Hepatocyte (in vitro differentiated cells): Measurements from ENCODE around the gene IL12RB2.

Source experiments
- CTCF ChIP-seq: fragments of 200-600 bp; sonication (generic); IDR thresholded peaks from 2 replicates; pipeline ENCODE4 v1.5.1; 2016; ENCODE audit warnings: antibody characterized with exemption, mild to moderate bottlenecking; ENCODE audit not compliant: poor library complexity
- EZH2 ChIP-seq: fragments of 200-600 bp; sonication (generic); IDR thresholded peaks from 2 replicates; pipeline ENCODE4 v1.6.1; 2016; ENCODE audit warnings: antibody characterized with exemption, mild to moderate bottlenecking, borderline replicate concordance

DNA sequence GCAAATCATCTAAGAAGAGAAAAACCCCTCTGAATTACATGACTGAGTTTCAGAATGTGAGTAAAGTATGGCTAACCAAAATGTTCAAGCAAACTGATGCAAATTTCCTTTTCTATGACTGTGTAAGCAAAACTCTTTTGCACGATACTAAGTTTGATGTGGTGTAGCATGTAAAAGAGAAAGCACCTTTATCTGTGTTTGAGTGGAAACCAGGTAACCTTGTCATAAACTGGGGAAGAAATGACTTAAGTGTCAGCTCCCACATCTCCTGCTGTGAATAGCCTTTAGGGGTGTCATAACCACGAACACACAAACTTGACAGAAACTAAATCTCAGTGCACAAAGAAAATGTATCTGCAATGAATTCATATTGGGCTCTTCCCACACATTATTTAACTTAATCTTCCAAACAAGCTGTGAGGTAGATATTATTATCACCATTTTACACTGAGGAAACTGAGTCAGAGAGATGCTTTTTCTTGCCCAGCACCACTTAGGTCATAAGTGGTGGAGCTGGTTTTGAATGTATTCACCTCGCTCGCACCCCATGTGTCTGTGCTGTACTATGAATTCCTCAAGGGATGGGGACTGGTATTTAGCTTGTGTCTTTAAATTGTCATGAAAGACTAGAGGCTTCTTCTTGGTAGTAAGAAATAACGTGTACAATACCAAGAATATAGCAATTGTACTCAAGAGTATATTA is 32.9 kb upstream of the IL12RB2 start:
- TF ChIP-seq CTCF (no peak), EZH2 (no peak)
